HEK293T (cell line): ENCODE data around the gene IFI30.

Experiments used
- BHLHE40 ChIP-seq: fragments of 450-650 bp; IDR thresholded peaks from 2 replicates; pipeline ENCODE4 v1.6.1; 2016; ENCODE audit warnings: mild to moderate bottlenecking, moderate library complexity, borderline replicate concordance
- CTBP1 ChIP-seq: fragments of 450-650 bp; IDR thresholded peaks from 2 replicates; pipeline ENCODE4 v1.6.1; 2016; ENCODE audit warnings: borderline replicate concordance

- no peak for TF ChIP-seq CTBP1
- no peak for TF ChIP-seq BHLHE40
These were observed 26.2 kb upstream of the IFI30 start for GRCh38 chr19:18147396-18147795.
